Panc1 (cell line): ENCODE measurements around the gene DRAM1. TPM values are rescaled to one million over a fixed set of nuclear protein-coding genes. Genes with fewer than 3 reads are reported as not detected.

Experiments used
- ATAC-seq: fragments of 200-7000 bp; cut with Tn5 transposase; 2 replicates; pipeline ENCODE4 v1.9.1; 2020; ENCODE audit warnings: mild to moderate bottlenecking, moderate library complexity
- BruUV-seq: library from RNA; stranded (reverse); fragments of 400-500 nt; replicated peaks from 2 replicates; lab custom pipeline; 2021; lab: Mats Ljungman, UMichigan
- CTCF ChIA-PET: fragments of 300-600 bp; sonication (Branson Sonifier 250); formaldehyde crosslinking; loops from one replicate; lab custom pipeline; 2022; ENCODE audit warnings: antibody characterized with exemption; lab: Charles Lee
- POLR2A ChIA-PET: fragments of 300-600 bp; sonication (Branson Sonifier 250); formaldehyde crosslinking; loops from one replicate; lab custom pipeline; 2022; ENCODE audit warnings: antibody characterized with exemption; lab: Charles Lee
- DNase-seq: peaks from one replicate; pipeline ENCODE4 v3.0.0-alpha.2; 2010; ENCODE audit warnings: low read depth, low spot score
- H3K27ac ChIP-seq: 2 replicates; pipeline ENCODE4 v1.5.1; 2011; ENCODE audit warnings: mild to moderate bottlenecking, low read length, inconsistent platforms
- H3K27me3 ChIP-seq: fragments of 200-500 bp; sonication (Bioruptor generic); 2 replicates; pipeline ENCODE4 v1.6.0; 2014; ENCODE audit warnings: low read length, inconsistent platforms; ENCODE audit not compliant: control insufficient read depth, insufficient read depth
- H3K36me3 ChIP-seq: fragments of 200-500 bp; sonication (Bioruptor generic); 2 replicates; pipeline ENCODE4 v1.5.1; 2014; ENCODE audit warnings: inconsistent platforms, mild to moderate bottlenecking, low read length, moderate library complexity; ENCODE audit not compliant: control insufficient read depth, insufficient read depth
- H3K4me1 ChIP-seq: 2 replicates; pipeline ENCODE4 v1.5.1; 2011; ENCODE audit warnings: inconsistent platforms, mild to moderate bottlenecking, low read length, moderate library complexity; ENCODE audit not compliant: control insufficient read depth, insufficient read depth
- H3K4me3 ChIP-seq, 2 experiments: 2 replicates each; pipeline ENCODE4 v1.5.1; 2011 to 2012; ENCODE audit warnings: low read depth in 2 of 2, low read length in 2 of 2, mild to moderate bottlenecking in 2 of 2, inconsistent platforms in 1 of 2, moderate library complexity in 1 of 2
- H3K9me3 ChIP-seq: fragments of 200-500 bp; sonication (Bioruptor generic); 2 replicates; pipeline ENCODE4 v1.5.1; 2014; ENCODE audit warnings: low read depth, mild to moderate bottlenecking, inconsistent platforms, low read length, moderate library complexity; ENCODE audit not compliant: control insufficient read depth, insufficient read depth
- POLR2AphosphoS5 ChIP-seq: IDR thresholded peaks from 2 replicates; pipeline ENCODE4 v1.6.1; 2012; ENCODE audit warnings: mild to moderate bottlenecking, low read depth, low read length, moderate library complexity
- SIN3A ChIP-seq: IDR thresholded peaks from 2 replicates; pipeline ENCODE4 v1.6.1; 2012; ENCODE audit warnings: low read depth, mild to moderate bottlenecking, low read length, moderate library complexity, borderline replicate concordance; ENCODE audit not compliant: insufficient read depth
- TCF7L2 ChIP-seq: IDR thresholded peaks from 2 replicates; pipeline ENCODE4 v1.6.1; 2011; ENCODE audit warnings: mild to moderate bottlenecking, low read depth, low read length, inconsistent platforms
- in situ Hi-C: cut with HindIII; loops from 2 replicates; pipeline ENCODE4 v1.10.0; 2016; ENCODE audit warnings: low sequenced_read_pairs, low pct_unique_long_range_greater_than_20kb
- intact Hi-C: fragments of 100-400 bp; cut with micrococcal nuclease; formaldehyde crosslinking; loops from one replicate; pipeline ENCODE4 v1.10.0; 2022; ENCODE audit not compliant: unreplicated experiment
- total RNA-seq: library from RNA; stranded (reverse); gene quantifications from one replicate; pipeline ENCODE4 v1.2.1, GENCODE V29; 2021; ENCODE audit not compliant: unreplicated experiment
- TF ChIP-seq, protein P1 (sequence below), 2 experiments: IDR thresholded peaks; 2 replicates each; pipeline ENCODE4 v1.6.1; 2011 to 2012; ENCODE audit warnings: low read depth in 2 of 2, control low read depth in 1 of 2, low read length in 1 of 2, mild to moderate bottlenecking in 1 of 2, moderate library complexity in 1 of 2; ENCODE audit not compliant: insufficient read depth in 1 of 2
- TF ChIP-seq, protein P2 (sequence below): fragments of 450-650 bp; IDR thresholded peaks from 2 replicates; pipeline ENCODE4 v1.5.1; 2017; ENCODE audit warnings: mild to moderate bottlenecking

DRAM1 gene
- total RNA-seq, 1 experiment from 2014 or later = 19.2 TPM

DNA sequence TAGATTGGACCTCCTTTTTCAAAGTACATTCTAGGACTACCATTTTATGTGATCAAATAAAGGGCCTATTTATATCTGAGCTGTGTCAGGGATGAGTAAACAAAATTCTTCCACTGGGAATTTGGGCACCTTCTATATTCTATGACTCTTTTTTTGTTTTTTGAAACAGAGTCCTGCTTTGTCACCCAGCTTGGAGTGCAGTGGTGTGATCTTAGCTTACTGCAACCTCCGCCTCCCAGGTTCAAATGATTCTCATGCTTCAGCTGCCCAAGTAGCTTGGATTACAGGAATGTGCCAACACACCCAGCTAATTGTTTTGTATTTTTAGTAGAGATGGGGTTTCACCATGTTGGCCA, 64.8 kb downstream of the DRAM1 start:
- no TSS peak for BruUV-seq
- Histone ChIP-seq H3K9me3 (no peaks in the 10 kb centered on the region), H3K36me3 (no peaks in the 10 kb centered on the region), H3K27me3 (peaks cover 5% of the 10 kb centered on the region; the same call in 1 of the 2 replicates), H3K27ac (no peak overlapping the region), H3K4me3 (no peak overlapping the region), H3K4me1 (0 out of 2 replicates have a peak, but pooled peaks cover 2% of the 10 kb centered on the region)
- POLR2A ChIA-PET = no interaction called here
- in situ Hi-C loops = no loop called here
- CTCF ChIA-PET = interaction anchor here (0.6 to 0.7 kb wide), 2 partner anchors 133 to 598 kb away, joined by 3 to 9 read pairs; no protein-coding TSS in a partner anchor
- intact Hi-C loops = loop anchor here (10.0 kb wide), 1 partner anchor 543 kb away; the partner anchor contains the start of gene IGF1
- DNase-seq (no peak), ATAC-seq (no peak)
- TF ChIP-seq SIN3A = no peak
- TF ChIP-seq, protein P1, sequence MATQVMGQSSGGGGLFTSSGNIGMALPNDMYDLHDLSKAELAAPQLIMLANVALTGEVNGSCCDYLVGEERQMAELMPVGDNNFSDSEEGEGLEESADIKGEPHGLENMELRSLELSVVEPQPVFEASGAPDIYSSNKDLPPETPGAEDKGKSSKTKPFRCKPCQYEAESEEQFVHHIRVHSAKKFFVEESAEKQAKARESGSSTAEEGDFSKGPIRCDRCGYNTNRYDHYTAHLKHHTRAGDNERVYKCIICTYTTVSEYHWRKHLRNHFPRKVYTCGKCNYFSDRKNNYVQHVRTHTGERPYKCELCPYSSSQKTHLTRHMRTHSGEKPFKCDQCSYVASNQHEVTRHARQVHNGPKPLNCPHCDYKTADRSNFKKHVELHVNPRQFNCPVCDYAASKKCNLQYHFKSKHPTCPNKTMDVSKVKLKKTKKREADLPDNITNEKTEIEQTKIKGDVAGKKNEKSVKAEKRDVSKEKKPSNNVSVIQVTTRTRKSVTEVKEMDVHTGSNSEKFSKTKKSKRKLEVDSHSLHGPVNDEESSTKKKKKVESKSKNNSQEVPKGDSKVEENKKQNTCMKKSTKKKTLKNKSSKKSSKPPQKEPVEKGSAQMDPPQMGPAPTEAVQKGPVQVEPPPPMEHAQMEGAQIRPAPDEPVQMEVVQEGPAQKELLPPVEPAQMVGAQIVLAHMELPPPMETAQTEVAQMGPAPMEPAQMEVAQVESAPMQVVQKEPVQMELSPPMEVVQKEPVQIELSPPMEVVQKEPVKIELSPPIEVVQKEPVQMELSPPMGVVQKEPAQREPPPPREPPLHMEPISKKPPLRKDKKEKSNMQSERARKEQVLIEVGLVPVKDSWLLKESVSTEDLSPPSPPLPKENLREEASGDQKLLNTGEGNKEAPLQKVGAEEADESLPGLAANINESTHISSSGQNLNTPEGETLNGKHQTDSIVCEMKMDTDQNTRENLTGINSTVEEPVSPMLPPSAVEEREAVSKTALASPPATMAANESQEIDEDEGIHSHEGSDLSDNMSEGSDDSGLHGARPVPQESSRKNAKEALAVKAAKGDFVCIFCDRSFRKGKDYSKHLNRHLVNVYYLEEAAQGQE (IDR thresholded peaks at IDR 0.05; ENCODE audit: insufficient read depth in 1 of 2, low read depth in 2 of 2, low read length in 1 of 2) = no peak
- TF ChIP-seq POLR2AphosphoS5 = no peak
- TF ChIP-seq TCF7L2 = no peak
- TF ChIP-seq, protein P2, sequence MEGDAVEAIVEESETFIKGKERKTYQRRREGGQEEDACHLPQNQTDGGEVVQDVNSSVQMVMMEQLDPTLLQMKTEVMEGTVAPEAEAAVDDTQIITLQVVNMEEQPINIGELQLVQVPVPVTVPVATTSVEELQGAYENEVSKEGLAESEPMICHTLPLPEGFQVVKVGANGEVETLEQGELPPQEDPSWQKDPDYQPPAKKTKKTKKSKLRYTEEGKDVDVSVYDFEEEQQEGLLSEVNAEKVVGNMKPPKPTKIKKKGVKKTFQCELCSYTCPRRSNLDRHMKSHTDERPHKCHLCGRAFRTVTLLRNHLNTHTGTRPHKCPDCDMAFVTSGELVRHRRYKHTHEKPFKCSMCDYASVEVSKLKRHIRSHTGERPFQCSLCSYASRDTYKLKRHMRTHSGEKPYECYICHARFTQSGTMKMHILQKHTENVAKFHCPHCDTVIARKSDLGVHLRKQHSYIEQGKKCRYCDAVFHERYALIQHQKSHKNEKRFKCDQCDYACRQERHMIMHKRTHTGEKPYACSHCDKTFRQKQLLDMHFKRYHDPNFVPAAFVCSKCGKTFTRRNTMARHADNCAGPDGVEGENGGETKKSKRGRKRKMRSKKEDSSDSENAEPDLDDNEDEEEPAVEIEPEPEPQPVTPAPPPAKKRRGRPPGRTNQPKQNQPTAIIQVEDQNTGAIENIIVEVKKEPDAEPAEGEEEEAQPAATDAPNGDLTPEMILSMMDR = no peak

DNA sequence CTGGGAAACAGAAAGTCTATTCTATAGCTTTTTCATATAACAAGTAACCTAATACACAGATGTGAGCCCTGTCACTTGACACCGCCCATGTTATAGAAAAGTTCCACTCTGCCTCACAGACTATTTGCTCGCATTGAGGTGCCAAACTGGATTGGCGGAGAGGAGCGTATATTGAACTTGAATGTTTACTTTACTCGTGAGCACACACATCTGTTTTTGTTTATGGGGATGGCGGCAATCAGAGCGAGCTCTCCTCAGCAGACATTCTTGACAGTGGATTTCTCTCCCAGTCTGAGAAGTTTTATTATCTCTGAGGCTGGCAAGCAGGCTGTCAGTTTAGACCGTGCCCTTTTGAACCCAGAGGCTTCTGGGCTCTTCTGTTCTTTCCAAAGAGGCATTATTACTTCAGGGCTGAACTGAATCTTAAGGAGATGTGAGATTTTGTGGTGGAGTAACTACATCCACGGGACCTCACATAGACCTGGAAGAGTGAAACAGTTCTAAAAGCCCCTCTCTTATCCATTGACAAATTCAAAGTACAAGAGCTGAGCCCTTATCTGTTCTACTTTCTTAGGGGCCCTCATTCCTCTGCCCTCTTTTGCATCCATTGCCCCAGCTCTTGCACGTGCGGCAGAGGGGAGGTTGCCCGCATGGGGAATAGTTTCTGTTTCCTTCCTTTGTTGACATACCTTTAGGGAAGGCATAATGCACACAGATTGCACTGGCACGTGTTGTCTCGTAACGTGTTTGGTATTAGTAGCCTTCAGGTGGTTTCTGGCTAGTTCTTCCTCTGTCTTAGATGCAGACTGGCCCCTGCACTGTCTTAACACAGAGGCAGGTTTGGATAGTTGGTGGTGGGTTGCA, 68.2 kb downstream of the DRAM1 start:
- intact Hi-C loops = loop anchor here (10.0 kb wide), 1 partner anchor 539 kb away; the partner anchor contains the start of gene IGF1

More for the DNA sequence above, 68.2 kb downstream of the DRAM1 start:
- ATAC-seq = no peak
- H3K27ac ChIP-seq = no peak overlapping the region
- H3K4me3 ChIP-seq = 0 out of 4 replicates have a peak overlapping the region, but pooled peaks of 1 of the 2 experiments have one; percentile 0
- CTCF ChIA-PET = no interaction called here
- 0 out of 2 replicates have a peak, but pooled peaks cover 2% of the 10 kb centered on the region for H3K27me3 ChIP-seq
- no peaks in the 10 kb centered on the region for H3K9me3 ChIP-seq
- POLR2A ChIA-PET = no interaction called here
- in situ Hi-C loops = no loop called here
- 0 out of 2 replicates have a peak, but pooled peaks cover 2% of the 10 kb centered on the region for H3K4me1 ChIP-seq
- DNase-seq = no peak
- H3K36me3 ChIP-seq = no peaks in the 10 kb centered on the region
- no TSS peak for BruUV-seq
- no peak for TF ChIP-seq SIN3A
- TF ChIP-seq, protein P2 = no peak
- no peak for TF ChIP-seq POLR2AphosphoS5
- TF ChIP-seq, protein P1 (IDR thresholded peaks at IDR 0.05; ENCODE audit: insufficient read depth in 1 of 2, low read depth in 2 of 2, low read length in 1 of 2) = no peak
- no peak for TF ChIP-seq TCF7L2
